Activated CD4-positive, CD25-positive, alpha-beta regulatory T cell treated with anti-CD3 and anti-CD28 coated beads, Interleukin-2, amount 50 U/mL, for 16 hours (primary cell): ENCODE measurements around the gene SMYD4.
"Not testable (repeated sequence)": the region's sequence is repeated elsewhere in the genome, so short reads cannot be mapped to it uniquely, and the experiment has no call there.

ENCODE experiments used
- DNase-seq: peaks from one replicate; pipeline ENCODE4 v3.0.0-alpha.2; 2020; ENCODE audit warnings: low read depth, low spot score

Gene SMYD4

GRCh38 chr17:1829216-1829591, 498 bp downstream of the SMYD4 start:
- DNase-seq: no peak

GRCh38 chr17:1820528-1821252, 9.0 kb downstream of the SMYD4 start:
- no peak for DNase-seq

GRCh38 chr17:1813088-1813487, 16.6 kb downstream of the SMYD4 start:
- DNase-seq: no peak

- DNase-seq: no peak
These were observed 19.1 kb downstream of the SMYD4 start for GRCh38 chr17:1810450-1811103.

GRCh38 chr17:1809815-1810214, 19.9 kb downstream of the SMYD4 start:
- not testable (repeated sequence) for DNase-seq

GRCh38 chr17:1808644-1809043, 21.1 kb downstream of the SMYD4 start:
- no peak for DNase-seq

- no peak for DNase-seq
These were observed 21.8 kb downstream of the SMYD4 start for GRCh38 chr17:1807890-1808289.

GRCh38 chr17:1803280-1803679, 26.4 kb downstream of the SMYD4 start:
- no peak for DNase-seq

- DNase-seq: no peak
These were observed 27.3 kb downstream of the SMYD4 start for GRCh38 chr17:1802429-1802828.

- DNase-seq: no peak
These were observed 29.0 kb downstream of the SMYD4 start for GRCh38 chr17:1800712-1801111.

- DNase-seq: no peak
These were observed 29.5 kb downstream of the SMYD4 start for GRCh38 chr17:1800240-1800639.

- not testable (repeated sequence) for DNase-seq
These were observed 31.9 kb downstream of the SMYD4 start for GRCh38 chr17:1797846-1798245.

GRCh38 chr17:1797323-1797722, 32.4 kb downstream of the SMYD4 start:
- no peak for DNase-seq

- no peak for DNase-seq
These were observed 32.9 kb downstream of the SMYD4 start for GRCh38 chr17:1796800-1797199.

- no peak for DNase-seq
These were observed 36.3 kb downstream of the SMYD4 start for GRCh38 chr17:1793447-1793806.

- DNase-seq: no peak
These were observed 36.9 kb downstream of the SMYD4 start for GRCh38 chr17:1792495-1793446.

- DNase-seq: no peak
These were observed 39.8 kb downstream of the SMYD4 start for GRCh38 chr17:1789936-1790335.

GRCh38 chr17:1787301-1787902, 42.3 kb downstream of the SMYD4 start:
- DNase-seq: no peak

- DNase-seq: no peak
These were observed 43.0 kb downstream of the SMYD4 start for GRCh38 chr17:1786708-1787107.

- DNase-seq: no peak
These were observed 43.8 kb downstream of the SMYD4 start for GRCh38 chr17:1785930-1786329.

- DNase-seq: no peak
These were observed 45.7 kb downstream of the SMYD4 start for GRCh38 chr17:1783834-1784611.
